Heart left ventricle (tissue), 16 donors: Measurements from ENCODE around the gene FAM228B. TPM values are rescaled to one million over a fixed set of nuclear protein-coding genes. Genes with fewer than 3 reads are reported as not detected.
A peak's percentile ranks its signal among the peaks of the same experiment; 100 is the strongest.

Experiments
- ATAC-seq, 4 donors: fragments of 200-7000 bp; cut with Tn5 transposase; one replicate each; pipeline ENCODE4 v1.9.1; 2020 to 2022; ENCODE audit warnings: moderate library complexity in 4 of 4, mild to moderate bottlenecking in 3 of 4, moderate number of reproducible peaks in 1 of 4
- DNase-seq, 5 donors: peaks; one replicate each; pipeline ENCODE4 v3.0.0-alpha.2; 2020
- H3K27ac ChIP-seq, 12 donors: fragments of 200-600 bp; sonication (generic) in 4 of 12; one replicate each; pipeline versions ENCODE4 v1.5.0 to v1.8.0; 2016 to 2022; ENCODE audit warnings: mild to moderate bottlenecking in 2 of 12
- H3K27me3 ChIP-seq, 9 donors: fragments of 200-600 bp; sonication (generic) in 2 of 9; one replicate each; pipeline versions ENCODE4 v1.5.1 to v1.8.0; 2016 to 2022; ENCODE audit warnings: mild to moderate bottlenecking in 3 of 9
- H3K36me3 ChIP-seq, 9 donors: fragments of 200-600 bp; sonication (generic) in 2 of 9; one replicate each; pipeline versions ENCODE4 v1.5.0 to v1.8.0; 2018 to 2022; ENCODE audit warnings: mild to moderate bottlenecking in 2 of 9
- H3K4me1 ChIP-seq, 12 donors: fragments of 200-600 bp; sonication (generic) in 4 of 12; one replicate each; pipeline versions ENCODE4 v1.5.0 to v1.8.0; 2016 to 2022; ENCODE audit warnings: mild to moderate bottlenecking in 3 of 12
- H3K4me3 ChIP-seq, 12 donors: fragments of 200-600 bp; sonication (generic) in 4 of 12; one replicate each; pipeline versions ENCODE4 v1.5.0 to v1.8.0; 2017 to 2022; ENCODE audit warnings: mild to moderate bottlenecking in 9 of 12, moderate library complexity in 4 of 12
- H3K9me3 ChIP-seq, 12 donors: fragments of 200-600 bp; sonication (generic) in 4 of 12; one replicate each; pipeline versions ENCODE4 v1.5.0 to v1.8.0; 2016 to 2022; ENCODE audit warnings: mild to moderate bottlenecking in 1 of 12
- POLR2A ChIP-seq, 2 donors: fragments of 450-650 bp; IDR thresholded peaks; one replicate each; pipeline ENCODE4 v1.6.1; 2017; ENCODE audit warnings: antibody characterized with exemption in 2 of 2, mild to moderate bottlenecking in 2 of 2, moderate library complexity in 2 of 2
- WGBS, 4 donors: extraction: QIAGEN DNeasy Blood & Tissue Kit in 2 of 4; methylation state at CpG; one replicate each; pipeline versions ENCODE4 v1.1.5 to v1.1.7; 2013 to 2018; 5-methylcytosine and 5-hydroxymethylcytosine counted together
- intact Hi-C, 10 donors: fragments of 100-400 bp; cut with DNase I; formaldehyde crosslinking; loops; one replicate each; pipeline versions ENCODE4 v1.11.1 to v1.14.2; 2022
- polyA plus RNA-seq, 2 donors: library from polyadenylated mRNA; stranded (reverse); fragments of 200-250 nt; gene quantifications; one replicate each; pipeline ENCODE4 v1.2.3, GENCODE V29; 2013
- total RNA-seq, 9 donors: library from RNA; depleted of rRNA in 2 of 9; stranded (reverse); fragments of >200 nt in 2 of 9; fragmentation: NEBNext Ultra II Directional in 3 of 9; extraction: Animal tissue kit (Norgen Biotek cat#: 25700) in 3 of 9; gene quantifications; one replicate each; pipeline versions ENCODE4 v1.1.0 to v1.2.4, GENCODE V29; 2016 to 2023
- TF ChIP-seq, protein P1 (sequence below), 12 donors: fragments of 200-600 bp; sonication (generic) in 4 of 12; IDR thresholded peaks; one replicate each; pipeline versions ENCODE4 v1.5.0 to v1.8.0; 2018 to 2022; ENCODE audit warnings: antibody characterized with exemption in 12 of 12, mild to moderate bottlenecking in 5 of 12
- donor health status: ischemic (EF 13 %, LVEDD 7.1; RV severe dilation, severe dysfunction).
- donor health status: healthy with polysubstance abuse.
- donor health status: DM: no; HTN: yes; CAD: no.
- donor health status: DM: no; HTN: no; CAD: no.
- donor health status: ischemic (EF 25% LVEDD 6.9; RV normal size, moderate dysfunction).
- donor health status: ischemic (EF 25% LVEDD 5.7; RV mildly dilated, moderate dysfunction).
- donor health status: healthy.
- donor health status: DM: yes; HTN: yes; CAD: no.
- donor health status: ischemic (EF 35%, LVEDD 5.7; RV mildly dilated, moderate dysfunction).
- donor health status: nonischemic (EF 11% LVEDD 7.7; RV severe dilation, severe dysfunction).
- donor health status: DM: yes; HTN: yes; CAD: no.
- donor health status: PGD.
- donor health status: ischemic (EF 29% LVEDD 5.4; RV normal size, mild dysfunction).
- donor health status: nonischemic (EF 23%, LVEDD 6.1; RV moderate dilation, normal function).

Gene FAM228B
- total and polyA plus RNA-seq, 11 donors: 5.4 to 36.9 (median 21.2) TPM

DNA sequence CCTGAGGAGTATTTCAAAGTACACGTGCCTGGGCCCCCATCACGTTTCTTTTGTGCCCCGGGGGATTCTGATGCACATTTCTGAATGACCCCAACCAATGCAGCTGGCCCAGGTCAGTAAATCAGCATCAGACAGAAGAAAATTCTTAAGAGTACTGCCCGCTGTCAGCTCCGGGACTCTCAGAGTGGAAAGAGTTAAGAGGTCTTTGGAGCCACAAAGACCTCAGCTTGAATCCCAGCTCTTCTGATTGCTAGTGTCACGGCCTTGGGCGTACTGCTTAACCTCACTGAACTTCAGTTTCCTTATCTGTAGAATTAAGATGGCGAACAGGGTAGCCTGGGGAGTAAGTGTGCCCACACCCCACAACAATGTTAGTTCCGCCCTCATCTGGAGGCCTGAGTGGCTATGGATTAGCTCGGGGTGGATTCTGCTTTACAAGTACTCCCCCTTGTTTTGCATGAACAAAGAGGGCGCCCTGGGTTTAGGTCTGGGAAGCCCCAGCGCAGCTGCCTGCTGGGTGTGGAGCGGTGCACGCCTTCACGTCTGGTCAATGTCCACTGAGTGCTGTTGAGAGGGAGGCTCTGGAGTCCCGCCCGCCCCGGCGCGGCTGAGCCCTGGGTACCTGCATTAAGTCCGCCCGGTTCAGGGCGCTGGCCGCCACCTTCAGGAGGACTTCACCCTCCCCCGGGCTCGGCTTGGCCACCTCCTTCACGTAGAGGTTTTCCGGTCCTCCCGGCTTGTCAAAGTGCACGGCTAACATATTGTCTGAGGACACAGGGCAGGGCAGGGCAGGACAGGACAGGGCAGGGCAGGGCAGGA lies 39.5 kb upstream of the FAM228B start:
- Histone ChIP-seq H3K4me3 (peak overlapping the region; percentile 34 to 81 (median 69)), H3K36me3 (peaks cover 0 to 55% (median 40%) of the 10 kb centered on the region in 9 donors), H3K9me3 (no peaks in the 10 kb centered on the region), H3K27ac (peak overlapping the region; percentile 80 to 98 (median 92)), H3K4me1 (peaks cover 0 to 27% (median 13%) of the 10 kb centered on the region in 12 donors), H3K27me3 (no peaks in the 10 kb centered on the region)
- TF ChIP-seq, protein P1, sequence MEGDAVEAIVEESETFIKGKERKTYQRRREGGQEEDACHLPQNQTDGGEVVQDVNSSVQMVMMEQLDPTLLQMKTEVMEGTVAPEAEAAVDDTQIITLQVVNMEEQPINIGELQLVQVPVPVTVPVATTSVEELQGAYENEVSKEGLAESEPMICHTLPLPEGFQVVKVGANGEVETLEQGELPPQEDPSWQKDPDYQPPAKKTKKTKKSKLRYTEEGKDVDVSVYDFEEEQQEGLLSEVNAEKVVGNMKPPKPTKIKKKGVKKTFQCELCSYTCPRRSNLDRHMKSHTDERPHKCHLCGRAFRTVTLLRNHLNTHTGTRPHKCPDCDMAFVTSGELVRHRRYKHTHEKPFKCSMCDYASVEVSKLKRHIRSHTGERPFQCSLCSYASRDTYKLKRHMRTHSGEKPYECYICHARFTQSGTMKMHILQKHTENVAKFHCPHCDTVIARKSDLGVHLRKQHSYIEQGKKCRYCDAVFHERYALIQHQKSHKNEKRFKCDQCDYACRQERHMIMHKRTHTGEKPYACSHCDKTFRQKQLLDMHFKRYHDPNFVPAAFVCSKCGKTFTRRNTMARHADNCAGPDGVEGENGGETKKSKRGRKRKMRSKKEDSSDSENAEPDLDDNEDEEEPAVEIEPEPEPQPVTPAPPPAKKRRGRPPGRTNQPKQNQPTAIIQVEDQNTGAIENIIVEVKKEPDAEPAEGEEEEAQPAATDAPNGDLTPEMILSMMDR (IDR thresholded peaks at IDR 0.05): no peak
- no peak for TF ChIP-seq POLR2A (IDR thresholded peaks at IDR 0.05)
- intact Hi-C loops: loop anchor here in 8 of 10 donors (1.0 to 10.0 kb wide), 11 partner anchors 36 to 261 kb away; partner anchors contain the start of genes ATAD2B (in 5 of the 8), FAM228B (in 4 of the 8), PFN4 (in 4 of the 8) and FKBP1B (in 1 of the 8)
- peak; percentile 67 to 80 (median 70) for ATAC-seq
- WGBS, 4 donors: 8 to 11% (median 9%) methylated on average over 26 to 30 of the region's 30 CpGs
- peak in 2 of 5 donors; percentile 74 to 77 for DNase-seq

DNA sequence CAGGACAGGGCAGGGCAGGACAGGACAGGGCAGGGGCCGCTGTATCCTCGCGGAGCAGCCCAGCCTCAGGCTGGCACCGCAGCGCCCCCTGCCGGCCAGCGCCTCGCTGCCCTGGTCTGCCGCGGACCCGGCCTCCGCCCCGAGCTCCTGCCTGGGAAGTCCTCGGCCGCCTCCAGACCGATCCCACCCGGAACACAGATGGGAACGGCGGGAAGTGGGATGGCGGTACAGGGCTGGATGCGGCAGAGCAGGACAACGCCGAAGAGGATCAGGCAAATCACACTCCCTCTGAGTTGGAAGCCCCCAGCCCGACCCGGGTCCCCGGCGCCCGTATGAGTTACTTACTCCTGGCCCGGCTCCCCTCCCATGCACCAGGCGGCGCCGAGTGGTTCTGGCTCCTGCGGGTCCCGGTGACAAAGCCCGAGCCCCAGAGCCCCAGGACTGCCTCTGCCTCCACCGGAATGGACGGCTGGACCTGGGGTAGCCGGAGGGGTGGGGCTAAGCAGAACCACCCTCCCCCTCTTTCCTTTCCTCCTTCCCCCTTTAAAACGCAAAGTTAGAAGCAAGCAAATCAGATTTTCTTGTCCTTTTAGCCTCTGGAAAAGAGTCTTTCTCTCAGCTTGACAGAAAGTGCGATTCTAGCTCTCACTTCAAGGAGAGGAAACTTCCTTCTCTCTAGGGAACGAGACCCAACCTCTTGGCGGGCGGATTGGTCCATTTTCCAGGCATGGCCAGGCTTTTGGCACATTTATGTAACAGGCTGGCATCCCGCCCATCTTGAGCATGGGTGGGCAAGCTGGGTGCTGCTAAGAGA lies 38.7 kb upstream of the FAM228B start, which contains the start of gene TP53I3:
Gene TP53I3 (minus strand): TSS at position 449 of the 814 bp plus-strand sequence. CDS start 508 bp downstream, outside the sequence.
- Histone ChIP-seq H3K4me1 (peaks cover 0 to 27% (median 13%) of the 10 kb centered on the region in 12 donors), H3K27me3 (no peaks in the 10 kb centered on the region), H3K4me3 (peak within 1 kb of the TSS; percentile 34 to 81 (median 69)), H3K36me3 (peaks cover 0 to 48% (median 35%) of the 10 kb centered on the region in 9 donors), H3K27ac (peak within 1 kb of the TSS; percentile 85 to 98 (median 92)), H3K9me3 (no peaks in the 10 kb centered on the region)
- TF ChIP-seq, protein P1 (IDR thresholded peaks at IDR 0.05): peak; percentile 93 to 99 (median 96)
- TF ChIP-seq POLR2A (IDR thresholded peaks at IDR 0.05): peak in 1 of 2 donors; percentile 49
- 0 to 1% (median 0%) methylated on average over 17 to 44 of the region's 44 CpGs for WGBS, 4 donors
- DNase-seq (peak; percentile 88 to 95 (median 91)), ATAC-seq (peak; percentile 94 to 97 (median 96))
- intact Hi-C loops: loop anchor here in 8 of 10 donors (1.0 to 10.0 kb wide), 12 partner anchors 37 to 262 kb away; partner anchors contain the start of genes ATAD2B (in 5 of the 8), FAM228B (in 5 of the 8), PFN4 (in 5 of the 8) and FKBP1B (in 1 of the 8)

DNA sequence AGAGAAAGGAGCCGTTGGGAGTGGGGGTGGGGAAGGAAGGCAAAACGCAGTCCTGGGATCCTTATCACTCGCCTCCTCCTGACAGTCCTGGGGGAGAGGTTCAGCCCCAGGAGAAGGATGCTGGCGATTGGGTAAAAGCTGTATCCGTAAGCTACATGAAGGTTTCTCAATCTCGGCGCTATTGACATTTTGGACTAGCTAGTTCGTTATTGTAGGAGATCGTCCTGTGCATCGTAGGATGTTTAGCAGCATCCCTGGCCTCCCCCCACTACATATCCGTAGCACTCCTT lies 38.1 kb upstream of the FAM228B start:
- no peaks in the 10 kb centered on the region for H3K9me3 ChIP-seq
- WGBS, 4 donors: 11 to 22% (median 14%) methylated on average over 11 of the region's 11 CpGs
- DNase-seq: no peak
- peak overlapping the region; percentile 85 to 98 (median 92) for H3K27ac ChIP-seq
- peaks cover 0 to 27% (median 13%) of the 10 kb centered on the region in 12 donors for H3K4me1 ChIP-seq
- peak in 1 of 4 donors; percentile 5 for ATAC-seq
- intact Hi-C loops: loop anchor here in 8 of 10 donors (2.0 to 10.0 kb wide), 7 partner anchors 37 to 262 kb away; partner anchors contain the start of genes FAM228B (in 5 of the 8), PFN4 (in 5 of the 8) and ATAD2B (in 1 of the 8)
- TF ChIP-seq, protein P1 (IDR thresholded peaks at IDR 0.05): no peak
- no peak for TF ChIP-seq POLR2A (IDR thresholded peaks at IDR 0.05)
- no peaks in the 10 kb centered on the region for H3K27me3 ChIP-seq
- peaks cover 0 to 46% (median 30%) of the 10 kb centered on the region in 9 donors for H3K36me3 ChIP-seq
- H3K4me3 ChIP-seq: peak overlapping the region; percentile 34 to 81 (median 69)
